NCI-H2196 treated with DMSO at 0.1 percent for 48 hours (cell line): ENCODE results near the gene PRMT6.
"Not testable (repeated sequence)": the region's sequence is repeated elsewhere in the genome, so short reads cannot be mapped to it uniquely, and the experiment has no call there.

Experiments used
- DNase-seq: peaks from one replicate; lab custom pipeline; 2025; ENCODE audit not compliant: unreplicated experiment; lab: John Stamatoyannopoulos, UW

PRMT6 gene

DNA sequence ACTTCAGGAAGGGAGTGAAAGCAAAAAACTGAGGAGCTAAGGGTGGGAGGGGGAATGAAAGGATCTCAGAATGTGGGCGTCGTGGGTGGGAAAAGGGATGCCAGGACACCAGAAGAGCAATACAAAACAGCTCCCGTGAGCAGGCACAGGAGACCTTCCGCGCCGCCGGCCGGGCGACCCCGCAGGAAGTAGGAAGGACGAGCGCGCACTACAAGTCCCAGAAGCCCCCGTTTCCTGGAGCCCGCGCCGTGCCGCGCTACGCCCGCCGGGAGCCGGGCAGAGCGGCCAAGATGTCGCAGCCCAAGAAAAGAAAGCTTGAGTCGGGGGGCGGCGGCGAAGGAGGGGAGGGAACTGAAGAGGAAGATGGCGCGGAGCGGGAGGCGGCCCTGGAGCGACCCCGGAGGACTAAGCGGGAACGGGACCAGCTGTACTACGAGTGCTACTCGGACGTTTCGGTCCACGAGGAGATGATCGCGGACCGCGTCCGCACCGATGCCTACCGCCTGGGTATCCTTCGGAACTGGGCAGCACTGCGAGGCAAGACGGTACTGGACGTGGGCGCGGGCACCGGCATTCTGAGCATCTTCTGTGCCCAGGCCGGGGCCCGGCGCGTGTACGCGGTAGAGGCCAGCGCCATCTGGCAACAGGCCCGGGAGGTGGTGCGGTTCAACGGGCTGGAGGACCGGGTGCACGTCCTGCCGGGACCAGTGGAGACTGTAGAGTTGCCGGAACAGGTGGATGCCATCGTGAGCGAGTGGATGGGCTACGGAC, at the start of gene PRMT6:
TSS of gene PRMT6 (plus strand) at position 249 of the 771 bp plus-strand sequence. CDS start at position 291, 42 bp downstream.
- DNase-seq, result peak; percentile 73

DNA sequence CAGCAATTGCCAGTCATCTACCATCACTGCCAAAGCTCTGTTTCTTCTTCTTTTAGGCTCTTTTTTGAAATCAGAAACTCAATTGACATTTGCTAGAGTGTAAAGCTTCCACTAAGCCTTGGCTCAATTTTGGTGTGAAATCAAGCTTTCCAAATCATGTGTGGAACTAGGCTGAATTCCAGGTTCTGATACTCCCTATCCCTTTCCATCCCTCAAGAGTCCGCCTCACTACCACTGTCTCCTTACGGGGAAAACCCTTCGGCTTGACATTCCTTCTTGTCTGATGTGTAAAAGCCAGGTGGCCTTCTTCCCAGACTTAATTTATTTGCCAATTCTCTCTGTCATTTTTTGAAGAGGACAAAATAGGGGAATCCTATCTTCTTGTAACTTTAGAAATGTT, 47.2 kb upstream of the PRMT6 start:
- no peak for DNase-seq

DNA sequence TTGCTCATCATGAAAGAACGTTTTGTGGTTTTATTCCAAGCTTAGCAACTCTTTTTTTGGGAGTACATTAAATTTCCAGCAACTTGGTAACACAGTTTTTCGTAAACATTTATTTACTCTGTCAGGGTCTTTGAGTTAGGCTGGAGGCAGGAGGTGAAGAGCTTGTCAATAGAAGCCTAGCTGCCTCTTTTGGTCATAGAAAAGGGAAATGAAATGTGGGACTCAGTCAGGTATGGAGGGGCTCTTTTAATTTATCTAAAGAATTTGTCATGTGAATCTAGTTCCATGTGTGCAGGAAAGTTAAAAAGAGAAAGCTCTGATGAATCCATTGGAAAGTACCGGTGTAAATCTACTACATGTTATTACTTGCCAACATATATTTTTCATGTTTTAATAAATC, 45.9 kb upstream of the PRMT6 start:
- DNase-seq, result no peak

DNA sequence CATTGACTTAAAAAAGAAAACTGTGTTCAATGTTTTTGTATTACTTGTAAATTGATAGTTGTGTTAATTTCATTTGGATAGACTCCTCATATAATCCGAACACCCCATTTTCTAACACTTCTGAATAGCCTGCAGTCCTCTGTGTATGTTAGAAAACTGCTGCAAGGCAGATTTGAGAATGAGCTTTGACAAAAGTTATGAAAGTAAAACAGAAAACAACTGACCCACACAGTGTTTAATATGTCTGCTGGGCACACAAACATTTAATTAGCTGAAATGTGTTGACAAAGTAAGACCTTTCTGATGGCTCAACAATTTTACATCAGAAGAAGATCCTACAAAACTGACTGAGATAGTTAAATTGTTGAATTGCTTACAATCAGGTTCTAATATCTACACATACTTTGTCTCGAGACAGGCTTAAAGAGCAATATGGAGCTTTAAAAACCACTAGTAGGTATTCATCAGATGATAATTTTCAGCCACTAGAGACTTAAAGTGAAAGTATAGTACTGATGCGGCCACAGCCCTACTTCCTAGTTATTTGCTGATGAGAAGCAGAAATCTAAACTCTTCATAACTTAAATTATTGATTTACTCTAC, 40.0 kb upstream of the PRMT6 start:
- no peak for DNase-seq

DNA sequence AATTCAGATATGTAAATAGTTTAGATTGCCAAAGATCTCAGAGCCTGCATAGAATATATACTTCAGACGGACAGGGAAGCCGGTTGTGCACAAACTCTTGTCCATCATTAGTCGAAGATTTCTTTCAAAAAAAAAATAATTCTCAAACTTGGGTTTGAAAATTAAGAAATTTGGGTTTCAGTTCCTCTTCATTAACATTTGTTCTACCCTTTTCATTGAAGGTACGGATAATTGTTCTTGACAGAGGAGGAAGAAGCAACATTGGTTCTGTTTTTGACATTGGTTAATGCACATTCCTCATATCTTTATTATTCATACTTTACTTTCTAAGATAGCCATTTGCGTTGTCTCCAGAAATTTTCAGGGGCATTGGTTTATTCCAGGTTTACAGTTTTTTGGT, 38.0 kb upstream of the PRMT6 start:
- DNase-seq, result no peak

DNA sequence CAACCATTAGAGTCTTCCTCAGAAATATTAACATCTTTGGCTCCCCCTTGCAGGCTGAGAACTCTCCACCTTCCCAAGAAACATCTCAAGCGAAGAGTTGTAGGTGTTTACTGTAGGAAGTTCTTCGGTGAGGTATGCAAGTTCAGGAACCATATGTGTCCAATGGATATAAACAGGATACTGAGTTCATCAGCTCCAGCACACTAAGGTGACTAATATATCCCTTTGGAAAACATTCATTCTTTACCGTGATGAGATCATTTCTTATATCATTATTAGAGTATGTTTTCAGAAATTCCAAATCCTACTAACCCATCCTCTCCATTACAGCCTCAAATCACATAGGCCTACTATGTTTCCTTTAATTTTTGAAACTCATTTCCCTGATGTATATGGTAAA, 37.3 kb upstream of the PRMT6 start:
- no peak for DNase-seq

DNA sequence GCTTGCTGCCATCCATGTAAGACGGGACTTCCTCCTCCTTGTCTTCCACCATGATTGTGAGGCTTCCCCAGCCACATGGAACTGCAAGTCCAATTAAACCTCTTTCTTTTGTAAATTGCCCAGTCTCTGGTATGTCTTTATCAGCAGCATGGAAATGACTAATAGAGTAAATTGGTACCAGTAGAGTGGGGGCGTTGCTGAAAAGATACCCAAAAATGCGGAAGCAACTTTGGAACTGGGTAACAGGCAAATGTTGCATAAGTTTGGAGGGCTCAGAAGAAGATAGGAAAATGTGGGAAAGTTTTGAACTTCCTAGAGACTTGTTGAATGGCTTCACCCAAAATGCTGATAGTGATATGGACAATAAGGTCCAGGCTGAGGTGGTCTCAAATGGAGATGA, 17.6 kb upstream of the PRMT6 start:
- not testable (repeated sequence) for DNase-seq

DNA sequence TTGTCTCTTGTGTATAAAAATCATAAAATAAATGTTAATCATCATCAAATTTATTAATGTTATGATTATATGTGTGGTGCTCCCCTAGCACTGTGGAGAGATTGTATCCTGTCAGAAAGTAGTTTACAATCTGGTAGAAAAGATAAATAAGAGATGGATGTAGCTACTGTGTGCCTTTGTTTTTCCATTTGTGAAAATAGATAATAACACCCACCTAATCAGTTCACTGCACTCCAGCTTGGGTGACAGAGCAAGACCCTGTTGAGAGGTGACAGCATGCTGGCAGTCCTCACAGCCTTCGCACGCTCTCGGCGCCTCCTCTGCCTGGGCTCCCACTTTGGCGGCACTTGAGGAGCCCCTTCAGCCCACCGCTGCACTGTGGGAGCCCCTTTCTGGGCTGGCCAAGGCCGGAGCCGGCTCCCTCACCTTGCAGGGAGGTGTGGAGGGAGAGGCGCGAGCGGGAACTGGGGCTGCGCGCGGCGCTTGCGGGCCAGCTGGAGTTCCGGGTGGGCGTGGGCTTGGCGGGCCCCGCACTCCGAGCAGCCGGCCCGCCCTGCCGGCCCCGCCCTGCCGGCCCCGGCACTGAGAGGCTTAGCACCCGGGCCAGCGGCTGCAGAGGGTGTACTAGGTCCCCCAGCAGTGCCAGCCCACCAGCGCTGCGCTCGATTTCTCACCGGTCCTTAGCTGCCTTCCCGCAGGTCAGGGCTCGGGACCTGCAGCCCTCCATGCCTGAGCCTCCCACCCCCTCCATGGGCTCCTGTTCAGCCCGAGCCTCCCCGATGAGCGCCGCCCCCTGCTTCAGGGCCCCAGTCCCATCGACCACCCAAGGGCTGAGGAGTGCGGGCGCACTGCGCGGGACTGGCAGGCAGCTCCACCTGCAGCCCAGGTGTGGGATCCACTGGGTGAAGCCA, 11.9 kb upstream of the PRMT6 start:
- not testable (repeated sequence) for DNase-seq

DNA sequence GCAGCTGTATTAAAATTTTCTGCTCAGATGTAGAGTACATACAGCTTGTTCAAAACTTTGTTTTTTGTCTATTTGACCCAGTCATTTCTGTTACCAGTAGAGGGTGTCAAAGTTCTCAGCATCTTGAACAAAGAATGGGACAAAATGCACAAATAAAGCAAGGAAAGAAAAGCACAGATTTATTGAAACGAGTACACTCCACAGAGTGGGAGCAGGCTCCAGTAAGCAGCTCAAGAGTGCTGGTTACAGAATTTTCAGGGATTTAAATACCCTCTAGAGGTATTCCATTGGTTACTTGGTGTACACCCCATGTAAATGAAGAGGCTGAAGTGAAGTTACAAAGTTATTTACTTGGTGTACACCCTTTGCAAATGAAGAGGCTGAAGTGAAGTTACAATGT, 8.9 kb upstream of the PRMT6 start:
- DNase-seq, result no peak

DNA sequence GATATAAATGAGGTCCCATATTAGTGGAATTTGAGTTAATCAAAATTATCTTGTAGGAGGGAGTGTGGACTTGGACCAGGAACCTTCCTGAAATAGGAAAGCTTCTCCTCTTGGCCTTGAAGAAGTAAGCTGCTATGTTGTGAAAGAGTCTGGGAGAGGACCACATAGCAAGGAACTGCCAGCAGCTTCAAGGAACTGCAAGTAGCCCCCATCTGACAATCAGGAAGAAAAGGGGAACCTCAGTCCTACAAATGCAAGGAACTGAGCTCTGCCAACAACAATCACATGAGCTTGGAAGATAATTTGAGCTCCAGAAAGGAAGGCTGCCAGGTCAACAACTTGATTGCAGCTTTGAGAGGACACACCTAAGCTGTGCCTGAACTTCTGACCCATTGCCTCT, 8.2 kb upstream of the PRMT6 start:
- no peak for DNase-seq

DNA sequence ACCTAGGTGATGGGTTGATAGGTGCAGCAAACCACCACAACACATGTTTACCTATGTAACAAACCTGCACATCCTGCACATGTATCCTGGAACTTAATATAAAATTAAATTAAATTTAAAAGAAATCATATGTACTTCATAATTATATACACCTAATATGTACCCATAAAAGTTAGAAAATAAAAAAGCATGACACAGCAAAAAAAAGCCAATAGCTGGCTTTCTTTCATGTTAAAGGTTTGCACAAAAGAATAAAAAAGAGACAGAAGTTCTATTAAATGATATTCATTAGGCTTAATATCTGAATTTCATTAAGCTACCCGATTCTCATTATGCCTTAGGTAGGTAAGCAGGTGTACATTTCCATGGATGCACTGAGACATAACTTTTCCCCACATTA, 5.2 kb upstream of the PRMT6 start:
- DNase-seq, result no peak

DNA sequence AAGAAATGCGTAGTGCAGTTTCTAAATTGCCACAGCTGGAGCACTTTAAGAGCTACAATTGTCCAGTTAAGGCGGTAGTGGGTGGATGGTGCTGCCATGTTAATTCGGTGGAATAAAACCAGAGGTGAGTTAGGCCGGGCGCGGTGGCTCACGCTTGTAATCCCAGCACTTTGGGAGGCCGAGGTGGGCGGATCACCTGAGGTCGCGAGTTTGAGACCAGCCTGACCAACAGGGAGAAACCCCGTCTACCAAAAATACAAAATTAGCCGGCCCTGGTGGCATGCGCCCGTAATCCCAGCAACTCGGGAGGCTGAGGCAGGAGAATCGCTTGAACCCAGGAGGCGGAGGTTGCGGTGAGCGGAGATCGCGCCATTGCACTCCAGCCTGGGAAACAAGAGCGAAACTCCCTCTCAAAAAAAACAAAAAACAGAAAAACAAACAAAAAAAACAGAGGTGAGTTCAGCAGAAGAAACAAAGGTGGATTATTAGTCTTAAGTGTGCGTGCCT, 502 bp upstream of the PRMT6 start:
- not testable (repeated sequence) for DNase-seq

DNA sequence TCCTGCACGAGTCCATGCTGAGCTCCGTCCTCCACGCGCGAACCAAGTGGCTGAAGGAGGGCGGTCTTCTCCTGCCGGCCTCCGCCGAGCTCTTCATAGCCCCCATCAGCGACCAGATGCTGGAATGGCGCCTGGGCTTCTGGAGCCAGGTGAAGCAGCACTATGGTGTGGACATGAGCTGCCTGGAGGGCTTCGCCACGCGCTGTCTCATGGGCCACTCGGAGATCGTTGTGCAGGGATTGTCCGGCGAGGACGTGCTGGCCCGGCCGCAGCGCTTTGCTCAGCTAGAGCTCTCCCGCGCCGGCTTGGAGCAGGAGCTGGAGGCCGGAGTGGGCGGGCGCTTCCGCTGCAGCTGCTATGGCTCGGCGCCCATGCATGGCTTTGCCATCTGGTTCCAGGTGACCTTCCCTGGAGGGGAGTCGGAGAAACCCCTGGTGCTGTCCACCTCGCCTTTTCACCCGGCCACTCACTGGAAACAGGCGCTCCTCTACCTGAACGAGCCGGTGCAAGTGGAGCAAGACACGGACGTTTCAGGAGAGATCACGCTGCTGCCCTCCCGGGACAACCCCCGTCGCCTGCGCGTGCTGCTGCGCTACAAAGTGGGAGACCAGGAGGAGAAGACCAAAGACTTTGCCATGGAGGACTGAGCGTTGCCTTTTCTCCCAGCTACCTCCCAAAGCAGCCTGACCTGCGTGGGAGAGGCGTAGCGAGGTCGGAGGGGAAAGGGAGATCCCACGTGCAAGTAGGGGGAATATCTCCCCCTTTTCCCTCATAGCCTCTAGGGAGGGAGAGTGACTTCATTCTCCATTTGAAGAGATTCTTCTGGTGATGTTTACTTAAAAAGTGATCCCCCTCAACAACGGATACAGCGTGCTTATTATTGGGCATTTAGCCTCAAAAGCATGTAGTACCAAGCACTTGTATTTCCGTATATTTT, 991 bp downstream of the PRMT6 start:
- peak; percentile 19 for DNase-seq

DNA sequence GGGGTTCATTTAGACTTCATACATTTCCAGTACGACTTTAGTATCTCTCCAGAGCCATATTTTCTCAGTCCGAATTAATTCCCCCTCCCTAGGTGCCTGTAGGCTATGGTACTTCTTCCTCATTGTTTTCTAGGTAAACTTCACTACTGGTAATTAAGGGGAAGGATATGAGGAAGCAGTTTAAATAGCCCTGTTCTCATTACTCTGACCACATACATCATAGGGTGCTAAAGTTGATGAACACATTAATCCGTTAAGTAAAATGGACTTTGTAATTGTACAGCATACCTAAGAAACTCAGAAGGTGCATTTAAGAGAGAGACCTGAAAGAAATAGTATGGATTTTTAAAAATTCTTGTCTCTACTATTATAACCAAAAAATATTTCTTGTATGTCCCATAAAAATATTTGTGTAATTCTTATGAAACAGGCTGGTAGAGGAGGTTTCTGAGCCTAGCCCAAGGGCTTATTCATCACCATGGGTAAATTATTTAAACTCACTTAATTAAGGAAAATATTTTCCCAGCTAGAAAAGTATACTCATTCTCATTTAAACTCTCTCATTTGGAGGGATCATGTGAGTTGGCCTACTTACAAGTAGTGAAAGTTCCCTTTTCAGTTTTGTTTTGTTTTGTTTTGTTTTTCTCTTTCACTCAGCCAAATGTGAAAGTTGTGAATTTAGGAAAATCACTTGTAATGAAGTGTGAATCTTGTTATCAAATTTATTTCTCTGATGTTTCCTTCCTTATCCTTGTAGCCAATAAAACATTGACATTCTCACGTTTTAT, 2.0 kb downstream of the PRMT6 start:
- DNase-seq, result no peak

DNA sequence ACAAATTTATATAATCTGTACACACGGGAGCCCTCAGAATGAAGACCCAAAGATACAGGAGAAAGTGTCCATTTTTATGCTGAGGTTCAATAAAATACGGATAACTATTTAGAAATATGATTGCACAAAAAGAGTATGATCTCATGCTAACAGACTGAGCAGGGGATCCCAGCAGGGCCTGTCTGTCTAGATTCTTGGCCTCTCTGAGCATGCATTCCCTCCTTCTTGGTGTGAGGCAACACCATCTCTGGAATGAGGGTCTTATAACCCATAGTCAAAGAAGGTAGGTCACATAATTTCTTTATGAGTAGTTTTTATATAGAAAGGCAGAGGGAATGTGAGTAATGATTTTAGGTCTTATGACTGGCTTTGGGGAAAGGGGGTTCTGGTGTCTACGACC, 5.4 kb downstream of the PRMT6 start:
- no peak for DNase-seq

DNA sequence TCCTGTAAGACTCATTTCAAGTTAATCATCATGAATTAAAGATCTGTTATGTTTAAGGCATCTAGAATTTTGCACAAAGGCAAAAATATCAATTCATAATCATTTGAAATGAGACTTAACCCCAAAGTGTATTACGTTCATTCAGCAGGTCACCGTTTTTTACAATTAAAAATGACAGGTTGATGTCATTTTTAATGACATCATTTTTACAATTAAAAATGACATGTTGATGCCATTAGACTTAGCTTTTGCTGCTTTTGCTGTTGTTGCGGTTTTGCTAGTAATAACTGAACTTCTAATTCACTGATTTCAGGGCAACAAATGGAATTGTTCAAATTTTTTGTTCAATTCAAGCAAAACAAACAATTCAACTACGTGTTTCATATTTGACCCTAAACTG, 17.0 kb downstream of the PRMT6 start:
- no peak for DNase-seq

DNA sequence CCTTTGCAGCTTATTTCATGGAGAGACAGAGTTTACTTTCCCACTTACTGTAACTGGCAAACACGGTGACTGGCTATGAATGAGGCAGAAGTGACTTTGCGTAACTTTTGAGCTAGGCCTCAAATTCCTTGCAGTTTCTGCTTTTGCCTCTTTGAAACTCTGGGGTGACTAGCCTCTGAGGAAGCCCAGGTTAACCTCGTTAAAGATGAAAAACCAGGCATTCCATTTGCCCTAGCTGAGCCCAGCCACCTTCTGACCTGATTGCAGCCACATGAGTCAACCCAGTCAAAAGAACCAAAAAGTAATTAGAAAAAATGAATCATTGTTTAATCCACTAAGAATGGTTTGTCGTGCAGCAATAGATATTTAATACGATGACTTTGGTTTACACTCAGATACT, 20.4 kb downstream of the PRMT6 start:
- no peak for DNase-seq

DNA sequence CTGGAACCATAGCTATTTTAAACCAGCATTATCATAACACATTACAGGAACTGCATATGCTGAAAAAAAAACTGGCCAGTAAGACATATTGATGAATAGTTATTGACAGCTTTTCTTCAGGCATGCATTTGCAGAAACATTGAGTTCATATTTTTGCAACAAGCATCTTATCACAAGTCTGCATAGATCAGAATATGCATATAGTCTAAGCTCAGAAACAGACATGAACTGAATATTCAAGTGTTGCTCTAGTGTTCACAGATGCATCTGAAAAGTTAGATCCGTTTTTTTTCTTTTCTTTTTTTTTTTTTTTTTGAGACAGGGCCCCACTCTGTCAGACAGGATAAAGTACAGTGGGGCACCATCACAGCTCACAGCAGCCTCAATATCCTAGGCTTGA, 22.8 kb downstream of the PRMT6 start:
- DNase-seq, result no peak

DNA sequence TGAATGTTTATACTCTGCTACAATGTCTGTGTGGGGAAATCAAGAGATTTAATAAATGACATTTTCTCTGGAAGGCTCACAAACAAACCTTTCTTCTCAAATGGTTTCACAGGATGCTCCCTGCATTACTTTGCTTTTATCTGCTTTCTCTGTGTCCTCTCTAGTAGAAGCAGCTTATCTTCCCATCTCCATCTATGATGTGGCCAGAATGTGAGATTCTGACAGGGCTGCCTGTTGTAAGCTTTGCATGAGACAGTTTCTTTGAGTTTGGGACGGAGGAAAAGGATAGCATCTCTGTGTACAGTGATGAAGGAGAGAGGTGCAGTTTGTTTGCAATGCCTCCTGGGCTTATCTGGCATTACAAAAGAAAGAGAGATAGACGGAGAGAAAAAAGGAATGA, 24.6 kb downstream of the PRMT6 start:
- no peak for DNase-seq

DNA sequence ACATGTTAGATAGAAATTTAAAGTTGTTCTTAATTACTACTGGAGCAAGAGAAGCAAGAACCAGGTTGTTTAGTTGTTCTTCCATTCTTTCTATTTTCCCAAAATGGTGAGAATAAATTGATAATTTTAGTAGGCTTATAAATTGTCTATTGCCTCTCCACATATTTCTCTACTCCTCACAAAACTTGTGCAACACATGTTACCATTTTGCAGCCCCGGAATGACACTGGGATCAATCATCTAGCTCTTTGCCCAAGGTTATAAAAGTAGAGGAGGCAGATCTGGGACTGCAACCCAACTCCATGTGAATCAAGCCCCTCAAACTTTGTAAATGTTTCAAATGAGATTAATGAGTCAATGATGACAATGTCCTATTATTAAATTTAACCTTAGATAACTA, 34.9 kb downstream of the PRMT6 start:
- DNase-seq, result no peak
